ENCODE results near the gene PGM5. TPM values are rescaled to one million over a fixed set of nuclear protein-coding genes. Genes with fewer than 3 reads are reported as not detected.

The PGM5 gene
- total and polyA plus RNA-seq, 2 of the 8 experiments (the other 6 are each of a cell fraction or from before 2014, with no cell fraction given): not detected

GRCh38 chr9:68515326-68516017, 159.1 kb downstream of the PGM5 start:
- Histone ChIP-seq H2BK5ac (ENCODE audit: low read depth, low read length) (no peak overlapping the region), H4K20me1 (replicated peaks in 1 of 2; ENCODE audit: control insufficient read depth in 1 of 2, insufficient read depth in 2 of 2, low read length in 2 of 2) (no peaks in the 10 kb centered on the region), H2BK15ac (ENCODE audit: low read length) (no peak overlapping the region), H3K27me3 (replicated peaks in 1 of 4; ENCODE audit: control insufficient read depth in 3 of 4, extremely low read depth in 1 of 4, insufficient read depth in 3 of 4, low read length in 3 of 4) (peaks cover 34 to 60% (median 53%) of the 10 kb centered on the region in 4 experiments), H3K4ac (replicated peaks; ENCODE audit: insufficient read length, low read depth, low read length) (no peak overlapping the region), H3K27ac (ENCODE audit: low read depth, low read length) (no peak overlapping the region), H2AK5ac (ENCODE audit: low read depth, low read length) (no peak overlapping the region), H3K23me2 (ENCODE audit: low read depth, low read length) (no peaks in the 10 kb centered on the region), H3K79me1 (ENCODE audit: low read depth, low read length) (no peaks in the 10 kb centered on the region), H2BK120ac (replicated peaks; ENCODE audit: low read depth, low read length) (no peak overlapping the region), H2BK12ac (ENCODE audit: low read depth, low read length) (no peak overlapping the region), H3K9ac (replicated peaks in 1 of 4; ENCODE audit: extremely low read depth in 1 of 4, low read depth in 3 of 4, low read length in 3 of 4) (no peak overlapping the region), H3K14ac (ENCODE audit: insufficient read length) (no peak overlapping the region), H3K9me3 (ENCODE audit: insufficient read depth in 2 of 2, low read depth in 1 of 2, low read length in 1 of 2) (peaks cover 0 to 4% of the 10 kb centered on the region in 2 experiments; a peak in 3 of 4 replicates), H2BK20ac (ENCODE audit: low read length) (no peak overlapping the region), H3K36me3 (ENCODE audit: control insufficient read depth in 2 of 4, insufficient read depth in 4 of 4, low read length in 3 of 4) (no peaks in the 10 kb centered on the region), H3K79me2 (ENCODE audit: control insufficient read depth in 1 of 2, insufficient read depth in 2 of 2, low read length in 2 of 2) (no peaks in the 10 kb centered on the region), H3K56ac (replicated peaks; ENCODE audit: insufficient read length, low read depth, low read length) (no peak overlapping the region), H3K4me3 (ENCODE audit: extremely low read depth in 1 of 4, insufficient read depth in 2 of 4, low read depth in 3 of 4, low read length in 4 of 4) (no peak overlapping the region), H3K18ac (ENCODE audit: extremely low read depth, low read length) (no peak overlapping the region), H3K4me2 (ENCODE audit: insufficient read depth in 1 of 2, low read depth in 2 of 2, low read length in 2 of 2) (0 out of 4 replicates have a peak overlapping the region, but pooled peaks of 1 of the 2 experiments have one; percentile 5), H3K4me1 (replicated peaks in 1 of 4; ENCODE audit: control insufficient read depth in 3 of 4, insufficient read depth in 4 of 4, low read length in 3 of 4) (0 out of 7 replicates have a peak, but pooled peaks cover 0 to 3% (median 0%) of the 10 kb centered on the region in 4 experiments), H4K8ac (ENCODE audit: extremely low read depth, insufficient read depth, low read length) (no peak overlapping the region), H4K91ac (replicated peaks; ENCODE audit: insufficient read length, low read length) (no peak overlapping the region), H3K23ac (ENCODE audit: insufficient read length) (no peak overlapping the region), H2AFZ (ENCODE audit: low read length) (no peak overlapping the region), H4K5ac (ENCODE audit: insufficient read length, low read depth, low read length) (no peak overlapping the region)
- ChIA-PET POLR2A (ENCODE audit: partially characterized antibody) (no interaction called here), CTCF (ENCODE audit: partially characterized antibody) (interaction anchor here (1.3 kb wide), 1 partner anchor 8 kb away, joined by 4 read pairs; no protein-coding TSS in a partner anchor)
- FAIRE-seq: no peak
- DNase-seq (ENCODE audit: low read depth in 1 of 2, low spot score in 2 of 2): no peak
- WGBS, 2 experiments (ENCODE audit: extremely low coverage in 1 of 2, insufficient coverage in 1 of 2, insufficient read length in 1 of 2, insufficient replicate concordance in 2 of 2, low coverage in 1 of 2, low lambda C conversion rate in 2 of 2, missing lambda C conversion rate in 1 of 2): 86% methylated on average over 4 of the region's 4 CpGs; no CpG with 5 or more reads in 1 of the 2 experiments
- TF ChIP-seq EZH2 (IDR thresholded peaks at IDR 0.05; ENCODE audit: low read depth, low read length, severe bottlenecking): peak; percentile 30
- no peak for TF ChIP-seq SAP30 (IDR thresholded peaks at IDR 0.05; ENCODE audit: insufficient read depth, insufficient replicate concordance, low read length)
- no peak for TF ChIP-seq BCL11A (IDR thresholded peaks at IDR 0.05; ENCODE audit: low read depth in 2 of 2, low read length in 2 of 2)
- TF ChIP-seq, protein P1, sequence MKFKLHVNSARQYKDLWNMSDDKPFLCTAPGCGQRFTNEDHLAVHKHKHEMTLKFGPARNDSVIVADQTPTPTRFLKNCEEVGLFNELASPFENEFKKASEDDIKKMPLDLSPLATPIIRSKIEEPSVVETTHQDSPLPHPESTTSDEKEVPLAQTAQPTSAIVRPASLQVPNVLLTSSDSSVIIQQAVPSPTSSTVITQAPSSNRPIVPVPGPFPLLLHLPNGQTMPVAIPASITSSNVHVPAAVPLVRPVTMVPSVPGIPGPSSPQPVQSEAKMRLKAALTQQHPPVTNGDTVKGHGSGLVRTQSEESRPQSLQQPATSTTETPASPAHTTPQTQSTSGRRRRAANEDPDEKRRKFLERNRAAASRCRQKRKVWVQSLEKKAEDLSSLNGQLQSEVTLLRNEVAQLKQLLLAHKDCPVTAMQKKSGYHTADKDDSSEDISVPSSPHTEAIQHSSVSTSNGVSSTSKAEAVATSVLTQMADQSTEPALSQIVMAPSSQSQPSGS (IDR thresholded peaks at IDR 0.05; ENCODE audit: low read length): no peak
